Activated B cell treated with CpG ODN at 0.5 μM for 24 hours (primary cell): ENCODE measurements around the gene GSTT4. TPM values are rescaled to one million over a fixed set of nuclear protein-coding genes. Genes with fewer than 3 reads are reported as not detected.

ENCODE experiments used
- ATAC-seq: fragments of 200-7000 bp; cut with Tn5 transposase; one replicate; pipeline ENCODE4 v1.10.0; 2021; ENCODE audit warnings: low read depth, mild to moderate bottlenecking, moderate library complexity
- CTCF ChIA-PET: fragments of 350-600 bp; sonication (Branson Sonifier 250); formaldehyde crosslinking; loops from one replicate; lab custom pipeline; 2021; ENCODE audit warnings: antibody characterized with exemption; lab: Charles Lee
- POLR2A ChIA-PET: fragments of 350-600 bp; sonication (Branson Sonifier 250); formaldehyde crosslinking; loops from one replicate; lab custom pipeline; 2021; ENCODE audit warnings: antibody characterized with exemption; lab: Charles Lee
- DNase-seq: peaks from one replicate; pipeline ENCODE4 v3.0.0; 2022
- H3K27ac Mint-ChIP-seq: one replicate; pipeline ENCODE4 v1.8.0; 2020; ENCODE audit warnings: mixed read lengths
- H3K27me3 Mint-ChIP-seq: one replicate; pipeline ENCODE4 v1.8.0; 2021; ENCODE audit warnings: mixed read lengths
- H3K36me3 Mint-ChIP-seq: one replicate; pipeline ENCODE4 v1.8.0; 2021; ENCODE audit warnings: low read depth, mixed read lengths
- H3K4me1 Mint-ChIP-seq: one replicate; pipeline ENCODE4 v1.8.0; 2021; ENCODE audit warnings: mixed read lengths
- H3K4me3 Mint-ChIP-seq: one replicate; pipeline ENCODE4 v1.8.0; 2020; ENCODE audit warnings: mild to moderate bottlenecking, mixed read lengths
- H3K9me3 Mint-ChIP-seq: one replicate; pipeline ENCODE4 v1.8.0; 2020; ENCODE audit warnings: mixed read lengths
- CTCF ChIP-seq: fragments of 200-600 bp; IDR thresholded peaks from one replicate; pipeline ENCODE4 v1.8.0; 2022; ENCODE audit warnings: antibody characterized with exemption, mild to moderate bottlenecking
- intact Hi-C: fragments of 100-400 bp; cut with micrococcal nuclease; formaldehyde crosslinking; loops from one replicate; pipeline ENCODE4 v1.15.1; 2024
- total RNA-seq: library from RNA; stranded (reverse); gene quantifications from 2 replicates; pipeline ENCODE4 v1.2.3, GENCODE V29; 2022

The GSTT4 gene
- total RNA-seq, 1 donor from 2014 or later, result not detected

- ChIA-PET POLR2A (no interaction called here), CTCF (interaction anchor here (1.2 kb wide), 1 partner anchor 181 kb away, joined by 3 read pairs; no protein-coding TSS in a partner anchor)
- intact Hi-C loops, result no loop called here
- Mint-ChIP-seq H3K4me3 (peak overlapping the region; percentile 45), H3K27me3 (no peaks in the 10 kb centered on the region), H3K36me3 (peaks cover 2% of the 10 kb centered on the region), H3K9me3 (no peaks in the 10 kb centered on the region), H3K27ac (no peak overlapping the region), H3K4me1 (peaks cover 18% of the 10 kb centered on the region)
- DNase-seq (no peak), ATAC-seq (no peak)
- no peak for TF ChIP-seq CTCF
Observed at GRCh38 chr22:24008381-24009226, 3.4 kb upstream of the GSTT4 start.

GRCh38 chr22:24008022-24008283 is 2.7 kb upstream of the GSTT4 start:
- no peak for ATAC-seq
- Mint-ChIP-seq H3K27me3 (no peaks in the 10 kb centered on the region), H3K4me3 (no peak overlapping the region), H3K4me1 (peaks cover 15% of the 10 kb centered on the region), H3K27ac (no peak overlapping the region), H3K36me3 (peaks cover 2% of the 10 kb centered on the region), H3K9me3 (no peaks in the 10 kb centered on the region)
- no peak for DNase-seq
- ChIA-PET POLR2A (no interaction called here), CTCF (no interaction called here)
- intact Hi-C loops, result no loop called here
- no peak for TF ChIP-seq CTCF

GRCh38 chr22:24007253-24008021 is 2.2 kb upstream of the GSTT4 start:
- ChIA-PET POLR2A (no interaction called here), CTCF (no interaction called here)
- no peak for ATAC-seq
- peaks cover 13% of the 10 kb centered on the region for H3K4me1 Mint-ChIP-seq
- H3K36me3 Mint-ChIP-seq, result peaks cover 2% of the 10 kb centered on the region
- TF ChIP-seq CTCF, result no peak
- no peaks in the 10 kb centered on the region for H3K27me3 Mint-ChIP-seq
- no peak for DNase-seq
- H3K27ac Mint-ChIP-seq, result no peak overlapping the region
- no peak overlapping the region for H3K4me3 Mint-ChIP-seq
- no peaks in the 10 kb centered on the region for H3K9me3 Mint-ChIP-seq
- intact Hi-C loops, result no loop called here

- POLR2A ChIA-PET, result no interaction called here
Observed at GRCh38 chr22:24006914-24007214, 1.6 kb upstream of the GSTT4 start.

More at GRCh38 chr22:24006914-24007214, 1.6 kb upstream of the GSTT4 start:
- Mint-ChIP-seq H3K27me3 (no peaks in the 10 kb centered on the region), H3K36me3 (peaks cover 2% of the 10 kb centered on the region), H3K9me3 (no peaks in the 10 kb centered on the region), H3K27ac (no peak overlapping the region), H3K4me1 (peaks cover 10% of the 10 kb centered on the region), H3K4me3 (no peak overlapping the region)
- CTCF ChIA-PET, result no interaction called here
- intact Hi-C loops, result no loop called here
- TF ChIP-seq CTCF, result no peak
- DNase-seq, result no peak
- ATAC-seq, result no peak
